Ovary (tissue), 9 donors: Measurements from ENCODE around the gene RIC8B. TPM values are rescaled to one million over a fixed set of nuclear protein-coding genes. Genes with fewer than 3 reads are reported as not detected.

Experiments
- DNase-seq, 5 donors: peaks; one replicate each; pipeline ENCODE4 v3.0.0-alpha.2; 2019 to 2020
- H3K27ac ChIP-seq, 2 donors: fragments of 200-600 bp; one replicate each; pipeline versions ENCODE4 v1.5.1 to v1.8.0; 2019 to 2022
- H3K27me3 ChIP-seq: fragments of 200-600 bp; one replicate; pipeline ENCODE4 v1.8.0; 2022
- H3K36me3 ChIP-seq: fragments of 200-600 bp; sonication (generic); one replicate; pipeline ENCODE4 v1.5.1; 2019
- H3K4me1 ChIP-seq: one replicate; pipeline ENCODE4 v1.8.1; 2013; ENCODE audit warnings: mild to moderate bottlenecking, moderate library complexity; ENCODE audit not compliant: insufficient read depth
- H3K4me3 ChIP-seq: fragments of 200-600 bp; sonication (generic); one replicate; pipeline ENCODE4 v1.5.1; 2017
- H3K9me3 ChIP-seq, 2 donors: fragments of 200-600 bp in 1 of 2; sonication (generic) in 1 of 2; one replicate each; pipeline versions ENCODE4 v1.5.1 to v1.8.1; 2013 to 2019; ENCODE audit warnings: mild to moderate bottlenecking in 1 of 2, moderate library complexity in 1 of 2
- EP300 ChIP-seq: sonication (generic); formaldehyde crosslinking; IDR thresholded peaks from one replicate; pipeline ENCODE4 v1.6.1; 2017; ENCODE audit warnings: antibody characterized with exemption
- POLR2A ChIP-seq: fragments of 450-650 bp; IDR thresholded peaks from one replicate; pipeline ENCODE4 v1.6.1; 2017; ENCODE audit warnings: antibody characterized with exemption, mild to moderate bottlenecking, moderate library complexity
- WGBS, 3 donors: extraction: QIAGEN DNeasy Blood & Tissue Kit in 1 of 3; methylation state at CpG; one replicate each; pipeline versions ENCODE4 v1.1.5 to v1.1.7; 2013 to 2017; 5-methylcytosine and 5-hydroxymethylcytosine counted together
- intact Hi-C, 4 donors: fragments of 100-400 bp; cut with DNase I; formaldehyde crosslinking; loops; one replicate each; pipeline versions ENCODE4 v1.11.0 to v1.15.1; 2022 to 2023
- polyA plus RNA-seq, 2 donors: library from polyadenylated mRNA; stranded (reverse); fragments of 200-250 nt in 1 of 2; fragments of 350-450 nt in 1 of 2; fragmentation: Illumina TruSeq in 1 of 2; extraction: RNeasy Lipid Tissue Mini Kit (QIAGEN cat#74804) in 1 of 2; gene quantifications; one replicate each; pipeline ENCODE4 v1.2.3, GENCODE V29; 2013 to 2014
- total RNA-seq, 7 donors: library from RNA; depleted of rRNA in 2 of 7; stranded (reverse); fragments of >200 nt in 2 of 7; fragmentation: NEBNext Ultra II Directional in 3 of 7; extraction: Animal tissue kit (Norgen Biotek cat#: 25700) in 3 of 7; gene quantifications; one replicate each; pipeline versions ENCODE4 v1.1.0 to v1.2.4, GENCODE V29; 2016 to 2023
- TF ChIP-seq, protein P1 (sequence below), 3 donors: fragments of 450-650 bp in 2 of 3; fragments of 200-600 bp in 1 of 3; IDR thresholded peaks; one replicate each; pipeline versions ENCODE4 v1.5.1 to v1.8.0; 2016 to 2022; ENCODE audit warnings: antibody characterized with exemption in 3 of 3, mild to moderate bottlenecking in 1 of 3
- donor health status: DM: no; HTN: no; CAD: no; lungs with moderate emphysema.
- donor health status: DM: no; HTN: no; CAD: no.
- donor health status: Bipolar disorder and iron deficiency.
- donor health status: DM: yes; HTN: yes; CAD: no.
- donor health status: DM: no; HTN: no; CAD: no.
- donor health status: DM: yes; HTN: yes; CAD: no.

Gene RIC8B
- total and polyA plus RNA-seq, 9 donors: 6.9 to 26.7 (median 16.3) TPM

DNA sequence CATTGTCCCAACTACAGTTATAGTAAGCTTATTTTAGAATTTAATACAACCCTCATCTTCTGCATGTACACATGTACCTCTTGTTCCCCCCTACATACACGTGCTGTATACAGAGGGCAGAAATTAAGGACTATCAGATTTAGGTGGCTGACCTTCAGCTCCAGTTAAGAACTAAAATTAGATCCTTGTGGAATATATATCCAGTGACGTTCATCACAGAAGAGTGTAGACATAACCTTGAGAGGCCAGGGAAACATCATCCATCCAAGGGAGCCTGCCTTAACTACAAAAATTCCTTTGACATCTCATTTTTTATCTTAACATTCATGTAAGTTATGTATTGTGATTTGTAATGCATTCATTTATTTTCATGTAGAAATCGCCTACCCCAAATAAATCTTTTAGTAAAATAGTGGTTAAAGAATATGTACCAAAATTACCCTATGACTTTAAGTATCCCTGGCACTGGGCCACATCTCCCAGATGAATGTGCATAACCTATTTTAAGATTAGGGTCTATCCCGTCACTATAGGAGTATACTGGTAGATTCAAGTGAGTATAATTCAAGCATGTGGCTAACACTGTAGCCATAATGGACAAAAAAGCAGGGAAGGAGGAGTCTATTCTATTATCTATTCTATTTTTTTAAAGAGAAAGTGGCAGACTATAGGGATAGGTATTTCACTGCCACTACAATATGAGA lies 27.5 kb downstream of the RIC8B start:
- Histone ChIP-seq H3K9me3 (no peaks in the 10 kb centered on the region), H3K27ac (no peak overlapping the region), H3K4me3 (no peak overlapping the region), H3K4me1 (no peaks in the 10 kb centered on the region), H3K36me3 (no peaks in the 10 kb centered on the region), H3K27me3 (no peaks in the 10 kb centered on the region)
- TF ChIP-seq POLR2A (no peak), EP300 (no peak)
- TF ChIP-seq, protein P1, sequence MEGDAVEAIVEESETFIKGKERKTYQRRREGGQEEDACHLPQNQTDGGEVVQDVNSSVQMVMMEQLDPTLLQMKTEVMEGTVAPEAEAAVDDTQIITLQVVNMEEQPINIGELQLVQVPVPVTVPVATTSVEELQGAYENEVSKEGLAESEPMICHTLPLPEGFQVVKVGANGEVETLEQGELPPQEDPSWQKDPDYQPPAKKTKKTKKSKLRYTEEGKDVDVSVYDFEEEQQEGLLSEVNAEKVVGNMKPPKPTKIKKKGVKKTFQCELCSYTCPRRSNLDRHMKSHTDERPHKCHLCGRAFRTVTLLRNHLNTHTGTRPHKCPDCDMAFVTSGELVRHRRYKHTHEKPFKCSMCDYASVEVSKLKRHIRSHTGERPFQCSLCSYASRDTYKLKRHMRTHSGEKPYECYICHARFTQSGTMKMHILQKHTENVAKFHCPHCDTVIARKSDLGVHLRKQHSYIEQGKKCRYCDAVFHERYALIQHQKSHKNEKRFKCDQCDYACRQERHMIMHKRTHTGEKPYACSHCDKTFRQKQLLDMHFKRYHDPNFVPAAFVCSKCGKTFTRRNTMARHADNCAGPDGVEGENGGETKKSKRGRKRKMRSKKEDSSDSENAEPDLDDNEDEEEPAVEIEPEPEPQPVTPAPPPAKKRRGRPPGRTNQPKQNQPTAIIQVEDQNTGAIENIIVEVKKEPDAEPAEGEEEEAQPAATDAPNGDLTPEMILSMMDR (IDR thresholded peaks at IDR 0.05): no peak
- WGBS, 3 donors: 50 to 58% (median 56%) methylated on average over 4 of the region's 4 CpGs
- intact Hi-C loops: no loop called here
- no peak for DNase-seq

DNA sequence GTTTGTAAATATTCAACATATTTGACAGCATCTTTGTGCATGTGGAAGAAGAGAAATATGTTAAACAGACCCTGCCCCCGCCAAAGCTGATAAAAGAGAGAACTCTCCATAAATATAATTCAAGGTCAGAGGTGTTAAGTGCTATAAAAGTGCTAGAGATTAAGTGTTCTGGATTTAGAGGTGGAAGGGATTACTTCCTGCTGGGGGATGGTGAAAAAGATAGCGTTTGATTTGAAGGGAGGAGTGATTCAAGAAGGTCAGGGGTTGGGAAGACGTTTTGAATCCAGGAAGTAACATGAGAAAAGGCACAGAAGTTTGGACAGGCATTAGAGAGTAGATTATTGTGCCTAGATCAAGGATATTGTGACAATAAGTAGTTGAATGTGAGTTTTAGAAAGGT lies 30.2 kb downstream of the RIC8B start:
- no peak for TF ChIP-seq EP300
- no peak for TF ChIP-seq POLR2A
- TF ChIP-seq, protein P1 (IDR thresholded peaks at IDR 0.05): no peak
- H3K27me3 ChIP-seq: no peaks in the 10 kb centered on the region
- no peak for DNase-seq
- H3K4me1 ChIP-seq: no peaks in the 10 kb centered on the region
- H3K36me3 ChIP-seq: no peaks in the 10 kb centered on the region
- intact Hi-C loops: no loop called here
- H3K27ac ChIP-seq: no peak overlapping the region
- WGBS, 3 donors: 27 to 29% (median 28%) methylated on average over 3 of the region's 3 CpGs
- no peaks in the 10 kb centered on the region for H3K9me3 ChIP-seq
- no peak overlapping the region for H3K4me3 ChIP-seq

DNA sequence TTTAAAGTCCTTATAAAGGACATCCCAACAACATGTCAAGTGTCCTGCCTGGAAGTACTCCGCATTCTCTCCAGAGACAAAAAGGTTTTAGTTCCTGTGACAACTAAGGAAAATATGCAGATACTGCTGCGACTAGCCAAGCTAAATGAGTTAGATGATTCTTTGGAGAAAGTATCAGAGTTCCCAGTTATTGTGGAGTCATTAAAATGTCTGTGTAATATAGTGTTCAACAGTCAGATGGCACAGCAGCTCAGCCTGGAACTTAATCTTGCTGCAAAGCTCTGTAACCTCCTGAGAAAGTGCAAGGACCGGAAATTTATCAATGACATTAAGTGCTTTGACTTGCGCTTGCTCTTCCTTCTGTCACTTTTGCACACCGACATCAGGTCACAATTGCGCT lies 40.2 kb downstream of the RIC8B start:
- Histone ChIP-seq H3K36me3 (no peaks in the 10 kb centered on the region), H3K27me3 (no peaks in the 10 kb centered on the region), H3K9me3 (no peaks in the 10 kb centered on the region), H3K4me1 (no peaks in the 10 kb centered on the region), H3K27ac (no peak overlapping the region), H3K4me3 (no peak overlapping the region)
- intact Hi-C loops: no loop called here
- TF ChIP-seq, protein P1 (IDR thresholded peaks at IDR 0.05): no peak
- TF ChIP-seq POLR2A (no peak), EP300 (no peak)
- DNase-seq: no peak
- 72 to 92% (median 91%) methylated on average over 6 of the region's 6 CpGs for WGBS, 3 donors

DNA sequence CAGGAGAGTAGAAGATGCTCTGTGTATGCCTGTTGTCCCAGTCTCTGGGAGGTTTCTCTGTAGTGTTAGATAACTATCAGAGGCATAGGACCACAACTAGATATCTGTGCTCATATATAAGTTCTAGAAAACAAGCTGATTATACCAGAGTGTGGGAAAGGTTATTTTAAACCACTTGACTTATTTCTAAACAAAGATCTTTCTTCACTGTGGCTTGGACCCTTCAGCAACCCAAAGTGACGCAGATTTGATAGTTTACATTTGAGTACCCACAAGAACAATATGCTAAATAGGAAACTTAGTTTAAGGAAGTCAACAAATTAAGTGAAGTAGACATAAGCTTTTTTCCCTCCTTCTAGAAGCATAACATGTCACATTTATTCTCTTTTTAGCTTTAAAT lies 41.3 kb downstream of the RIC8B start:
- no peaks in the 10 kb centered on the region for H3K36me3 ChIP-seq
- WGBS, 3 donors: 71 to 90% (median 84%) methylated on average over 1 of the region's 1 CpG
- TF ChIP-seq POLR2A (no peak), EP300 (no peak)
- TF ChIP-seq, protein P1 (IDR thresholded peaks at IDR 0.05): no peak
- H3K4me3 ChIP-seq: no peak overlapping the region
- H3K4me1 ChIP-seq: no peaks in the 10 kb centered on the region
- intact Hi-C loops: no loop called here
- H3K9me3 ChIP-seq: no peaks in the 10 kb centered on the region
- no peak for DNase-seq
- H3K27ac ChIP-seq: no peak overlapping the region
- H3K27me3 ChIP-seq: no peaks in the 10 kb centered on the region
